ENCODE measurements around the gene SYCP2. TPM values are rescaled to one million over a fixed set of nuclear protein-coding genes. Genes with fewer than 3 reads are reported as not detected.

SYCP2 gene
- total RNA-seq, 6 experiments from 2014 or later: 0.23 to 1.1 (median 0.56) TPM

- H3K36me3 Mint-ChIP-seq (ENCODE audit: low read depth): peaks cover 21% of the 10 kb centered on the region
- no peak for DNase-seq
- peak overlapping the region; percentile 100 for H3K27ac Mint-ChIP-seq
- peaks cover 53% of the 10 kb centered on the region for H3K4me1 Mint-ChIP-seq (ENCODE audit: low read depth)
- 0 out of 2 replicates have a peak, but pooled peaks cover 2% of the 10 kb centered on the region for H3K27me3 Mint-ChIP-seq (ENCODE audit: insufficient read depth)
- H3K4me3 Mint-ChIP-seq: peak overlapping the region; percentile 100
- TF ChIP-seq, protein P1, sequence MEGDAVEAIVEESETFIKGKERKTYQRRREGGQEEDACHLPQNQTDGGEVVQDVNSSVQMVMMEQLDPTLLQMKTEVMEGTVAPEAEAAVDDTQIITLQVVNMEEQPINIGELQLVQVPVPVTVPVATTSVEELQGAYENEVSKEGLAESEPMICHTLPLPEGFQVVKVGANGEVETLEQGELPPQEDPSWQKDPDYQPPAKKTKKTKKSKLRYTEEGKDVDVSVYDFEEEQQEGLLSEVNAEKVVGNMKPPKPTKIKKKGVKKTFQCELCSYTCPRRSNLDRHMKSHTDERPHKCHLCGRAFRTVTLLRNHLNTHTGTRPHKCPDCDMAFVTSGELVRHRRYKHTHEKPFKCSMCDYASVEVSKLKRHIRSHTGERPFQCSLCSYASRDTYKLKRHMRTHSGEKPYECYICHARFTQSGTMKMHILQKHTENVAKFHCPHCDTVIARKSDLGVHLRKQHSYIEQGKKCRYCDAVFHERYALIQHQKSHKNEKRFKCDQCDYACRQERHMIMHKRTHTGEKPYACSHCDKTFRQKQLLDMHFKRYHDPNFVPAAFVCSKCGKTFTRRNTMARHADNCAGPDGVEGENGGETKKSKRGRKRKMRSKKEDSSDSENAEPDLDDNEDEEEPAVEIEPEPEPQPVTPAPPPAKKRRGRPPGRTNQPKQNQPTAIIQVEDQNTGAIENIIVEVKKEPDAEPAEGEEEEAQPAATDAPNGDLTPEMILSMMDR (IDR thresholded peaks at IDR 0.05): no peak
- H3K9me3 Mint-ChIP-seq: peaks cover 7% of the 10 kb centered on the region; the same call in 1 of the 2 replicates
Observed at GRCh38 chr20:59940956-59941294, 7.5 kb upstream of the SYCP2 start.

DNA sequence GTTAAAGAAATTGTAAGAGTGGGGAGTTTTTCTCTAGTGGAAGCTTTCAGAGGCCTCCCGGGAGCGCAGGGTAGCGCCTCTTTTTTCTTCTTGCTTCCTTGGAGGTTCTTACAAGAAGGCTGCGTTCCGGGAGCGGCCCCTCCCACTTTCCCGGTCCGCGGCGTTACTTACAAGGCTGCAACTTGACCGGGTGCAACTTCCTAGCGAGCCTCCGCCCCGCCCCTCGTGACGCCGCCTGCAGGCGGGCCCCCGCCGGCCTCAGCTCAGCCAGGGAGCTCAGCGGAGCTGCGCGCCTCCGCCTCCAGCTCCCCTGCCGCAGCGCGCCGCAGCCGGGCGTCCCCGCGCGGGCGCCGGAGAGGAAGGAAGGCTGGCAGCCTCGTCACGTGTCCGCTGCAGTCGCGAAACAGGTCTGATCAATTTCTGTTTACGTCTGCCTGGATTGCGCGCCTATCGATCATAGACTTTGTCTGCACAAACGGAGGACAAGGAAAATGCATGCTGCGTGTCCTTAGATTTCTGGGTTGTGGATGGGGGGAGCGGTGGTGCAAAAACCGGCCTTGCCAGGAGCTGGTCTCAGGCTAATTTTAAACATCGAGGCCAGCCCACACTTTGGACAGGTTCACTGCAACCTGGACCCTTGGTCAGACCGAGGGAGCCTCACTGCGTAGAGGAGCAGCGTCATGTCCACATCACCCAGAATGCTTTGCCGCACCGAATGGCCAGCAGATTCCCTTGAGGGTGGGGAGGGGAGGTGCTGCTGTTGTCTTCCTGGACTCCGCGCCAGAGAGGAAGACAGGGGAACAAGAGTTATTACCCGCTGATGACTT is 6.9 kb upstream of the SYCP2 start, which contains the start of the genes FAM217B and PPP1R3D:
TSS of gene FAM217B (plus strand) at position 261 of the 827 bp plus-strand sequence. CDS start 3,555 bp downstream, outside the sequence.
TSS of gene PPP1R3D (minus strand) at position 177 of the 827 bp plus-strand sequence. CDS start 374 bp downstream, outside the sequence.
- 0 out of 2 replicates have a peak, but pooled peaks cover 2% of the 10 kb centered on the region for H3K27me3 Mint-ChIP-seq (ENCODE audit: insufficient read depth)
- H3K27ac Mint-ChIP-seq: peak within 1 kb of the TSS; percentile 100
- H3K4me3 Mint-ChIP-seq: peak within 1 kb of the TSS; percentile 100
- peak; percentile 95 for DNase-seq
- H3K4me1 Mint-ChIP-seq (ENCODE audit: low read depth): peaks cover 47% of the 10 kb centered on the region
- H3K9me3 Mint-ChIP-seq: peaks cover 7% of the 10 kb centered on the region; the same call in 1 of the 2 replicates
- H3K36me3 Mint-ChIP-seq (ENCODE audit: low read depth): peaks cover 21% of the 10 kb centered on the region
- TF ChIP-seq, protein P1 (IDR thresholded peaks at IDR 0.05): peak; percentile 68

DNA sequence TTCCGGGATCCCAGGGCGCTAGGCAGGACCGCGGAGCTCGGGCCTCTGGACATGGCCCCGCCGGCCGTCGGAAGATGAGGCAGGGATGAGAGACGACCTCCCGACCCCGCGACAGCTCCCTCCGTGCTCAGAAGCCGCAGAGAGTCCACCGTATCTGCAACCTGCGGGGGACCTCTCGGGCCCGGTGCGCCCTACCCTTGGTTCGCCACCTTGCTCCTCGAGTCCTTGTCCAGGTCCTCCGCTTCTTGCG is 6.4 kb upstream of the SYCP2 start:
- Mint-ChIP-seq H3K4me1 (ENCODE audit: low read depth) (peaks cover 47% of the 10 kb centered on the region), H3K27ac (peak overlapping the region; percentile 91), H3K4me3 (peak overlapping the region; percentile 94), H3K9me3 (peaks cover 7% of the 10 kb centered on the region; the same call in 1 of the 2 replicates), H3K27me3 (ENCODE audit: insufficient read depth) (0 out of 2 replicates have a peak, but pooled peaks cover 2% of the 10 kb centered on the region), H3K36me3 (ENCODE audit: low read depth) (peaks cover 20% of the 10 kb centered on the region)
- no peak for DNase-seq
- TF ChIP-seq, protein P1 (IDR thresholded peaks at IDR 0.05): no peak

DNA sequence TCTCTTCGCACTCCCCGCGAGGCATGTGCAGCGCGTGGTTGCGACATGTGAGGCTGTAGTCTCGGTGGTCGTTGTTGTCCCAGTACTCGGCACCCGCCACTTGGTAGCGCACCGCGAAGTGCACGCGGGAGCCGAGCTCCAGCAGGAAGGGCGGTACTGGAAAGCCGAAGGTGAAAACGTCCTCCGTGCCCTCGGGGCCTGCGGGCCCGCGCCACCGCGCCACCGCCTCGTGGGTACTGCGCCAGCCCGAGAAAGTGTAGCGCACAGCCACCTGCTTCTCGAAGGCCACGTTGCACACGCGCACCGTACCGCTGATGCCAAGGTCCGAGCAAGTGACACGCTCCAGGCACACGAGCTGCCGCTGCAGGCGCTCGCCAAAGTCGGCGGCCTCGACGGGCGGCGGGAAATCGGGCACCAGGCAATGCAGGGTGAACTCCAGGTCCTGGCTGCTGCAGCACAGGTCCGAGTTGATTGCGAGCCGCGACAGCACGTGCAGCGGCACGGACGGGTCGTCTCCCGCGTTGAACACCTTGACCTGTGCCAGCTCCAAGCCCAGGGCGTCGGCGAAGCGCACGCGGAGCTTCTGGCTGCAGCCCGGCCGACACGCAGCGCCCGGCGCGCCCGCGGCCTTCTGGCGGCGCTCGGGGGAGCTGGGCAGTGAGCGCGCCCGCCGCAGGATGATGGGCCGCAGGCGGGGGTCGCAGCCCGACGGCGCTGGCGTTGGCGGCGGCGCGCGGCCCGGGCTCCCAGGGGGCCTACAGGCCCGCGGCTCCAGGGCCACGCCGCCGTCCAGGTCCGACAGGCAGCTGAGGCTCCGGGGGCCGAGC is 5.8 kb upstream of the SYCP2 start:
- Mint-ChIP-seq H3K27ac (peak overlapping the region; percentile 91), H3K36me3 (ENCODE audit: low read depth) (peaks cover 15% of the 10 kb centered on the region), H3K27me3 (ENCODE audit: insufficient read depth) (0 out of 2 replicates have a peak, but pooled peaks cover 2% of the 10 kb centered on the region), H3K4me1 (ENCODE audit: low read depth) (peaks cover 47% of the 10 kb centered on the region), H3K9me3 (peaks cover 7% of the 10 kb centered on the region; the same call in 1 of the 2 replicates), H3K4me3 (peak overlapping the region; percentile 94)
- DNase-seq: no peak
- TF ChIP-seq, protein P1 (IDR thresholded peaks at IDR 0.05): no peak

- Mint-ChIP-seq H3K27me3 (ENCODE audit: insufficient read depth) (0 out of 2 replicates have a peak, but pooled peaks cover 2% of the 10 kb centered on the region), H3K4me3 (peak overlapping the region; percentile 91), H3K9me3 (peaks cover 7% of the 10 kb centered on the region; the same call in 1 of the 2 replicates), H3K27ac (peak overlapping the region; percentile 91), H3K4me1 (ENCODE audit: low read depth) (peaks cover 47% of the 10 kb centered on the region), H3K36me3 (ENCODE audit: low read depth) (peaks cover 12% of the 10 kb centered on the region)
- TF ChIP-seq, protein P1 (IDR thresholded peaks at IDR 0.05): no peak
- DNase-seq: peak; percentile 53
Observed at GRCh38 chr20:59938696-59939051, 5.2 kb upstream of the SYCP2 start.
